ENCODE results near the gene SLC2A5. TPM values are rescaled to one million over a fixed set of nuclear protein-coding genes. Genes with fewer than 3 reads are reported as not detected.

The SLC2A5 gene
- total and polyA plus RNA-seq, 9 of the 15 experiments (the other 6 are each of a cell fraction or from before 2014, with no cell fraction given) = 0.08 TPM; not detected in 8

DNA sequence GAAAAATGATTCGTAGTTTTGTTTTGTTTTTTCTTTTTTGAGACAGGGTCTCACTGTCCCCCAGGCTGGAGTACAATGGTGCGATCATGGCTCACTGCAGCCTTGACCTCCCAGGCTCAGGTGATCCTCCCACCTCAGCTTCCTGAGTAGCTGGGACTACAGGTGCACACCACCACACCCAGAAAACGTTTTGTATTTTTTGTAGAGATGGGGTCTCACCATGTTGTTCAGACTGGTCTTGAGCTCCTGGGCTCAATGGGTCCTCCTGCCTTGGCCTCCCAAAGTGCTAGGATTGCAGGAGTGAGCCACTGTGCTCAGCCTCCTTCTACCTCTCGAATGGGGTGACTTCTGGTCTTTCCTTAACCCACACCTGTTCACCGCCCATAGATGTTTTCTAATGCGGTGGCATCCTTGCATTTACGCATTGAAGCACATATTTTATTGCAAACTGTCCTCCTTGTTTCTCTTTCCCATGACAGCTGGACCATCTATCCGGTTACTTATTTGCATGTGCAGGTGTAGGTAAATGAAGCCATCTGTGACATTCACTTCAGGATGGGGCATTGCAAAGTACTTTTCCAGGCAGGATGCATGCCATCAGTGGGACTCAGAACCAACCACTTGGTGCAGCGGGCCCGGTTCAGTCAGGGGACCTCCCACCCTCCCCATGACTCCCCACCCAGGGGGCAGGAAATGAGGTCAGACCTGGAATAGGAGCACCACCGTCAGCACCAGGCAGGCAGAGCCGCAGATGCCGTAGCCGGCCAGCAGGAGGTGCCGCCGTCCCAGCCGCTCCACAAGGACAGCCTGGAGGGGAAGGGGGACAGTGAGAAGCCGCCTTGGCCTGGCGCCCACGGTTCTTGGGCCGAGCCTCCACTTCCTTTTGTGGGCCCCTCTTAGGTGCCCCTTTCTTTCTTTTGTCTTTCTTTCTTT, 59.7 kb downstream of the SLC2A5 start (continued):
- TF ChIP-seq, protein P1, sequence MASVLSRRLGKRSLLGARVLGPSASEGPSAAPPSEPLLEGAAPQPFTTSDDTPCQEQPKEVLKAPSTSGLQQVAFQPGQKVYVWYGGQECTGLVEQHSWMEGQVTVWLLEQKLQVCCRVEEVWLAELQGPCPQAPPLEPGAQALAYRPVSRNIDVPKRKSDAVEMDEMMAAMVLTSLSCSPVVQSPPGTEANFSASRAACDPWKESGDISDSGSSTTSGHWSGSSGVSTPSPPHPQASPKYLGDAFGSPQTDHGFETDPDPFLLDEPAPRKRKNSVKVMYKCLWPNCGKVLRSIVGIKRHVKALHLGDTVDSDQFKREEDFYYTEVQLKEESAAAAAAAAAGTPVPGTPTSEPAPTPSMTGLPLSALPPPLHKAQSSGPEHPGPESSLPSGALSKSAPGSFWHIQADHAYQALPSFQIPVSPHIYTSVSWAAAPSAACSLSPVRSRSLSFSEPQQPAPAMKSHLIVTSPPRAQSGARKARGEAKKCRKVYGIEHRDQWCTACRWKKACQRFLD (CRISPR knock-in tag; IDR thresholded peaks at IDR 0.05) = no peak
- TF ChIP-seq ETS2 (tag; IDR thresholded peaks at IDR 0.05; ENCODE audit: borderline replicate concordance, poor library complexity, severe bottlenecking) (no peak), XRCC5 (IDR thresholded peaks at IDR 0.05; ENCODE audit: low read depth, low read length) (no peak), POLR2A (conservative IDR thresholded peaks at IDR 0.05) (peak; percentile 79), ARNT (IDR thresholded peaks at IDR 0.05) (no peak), MTF1 (CRISPR knock-in tag; IDR thresholded peaks at IDR 0.05; ENCODE audit: borderline replicate concordance) (no peak), RAD21 (CRISPR knock-in tag; conservative IDR thresholded peaks at IDR 0.05 in 1 of 2, IDR thresholded peaks at IDR 0.05 in 1 of 2) (peak; percentile 39 to 67), ZNF41 (CRISPR knock-in tag; conservative IDR thresholded peaks at IDR 0.05) (no peak), SMC3 (conservative IDR thresholded peaks at IDR 0.05; ENCODE audit: insufficient read depth, low read depth, low read length) (no peak)
